OCI-LY1 (cell line): Measurements from ENCODE around the gene FAM221B.

ENCODE experiments used
- H2AFZ ChIP-seq: fragments of 200-600 bp; sonication (generic), shearing (Covaris generic); 2 replicates; pipeline ENCODE4 v1.6.0; 2014; ENCODE audit warnings: antibody characterized with exemption, mild to moderate bottlenecking, low read length
- H3F3A ChIP-seq: fragments of 200-600 bp; sonication (generic), shearing (Covaris generic); 2 replicates; pipeline ENCODE4 v1.6.0; 2014; ENCODE audit warnings: mild to moderate bottlenecking, antibody characterized with exemption, low read length, moderate library complexity; ENCODE audit not compliant: insufficient read depth
- H3K27ac ChIP-seq: fragments of 200-600 bp; sonication (generic); 2 replicates; pipeline ENCODE4 v1.5.1; 2014; ENCODE audit warnings: low read length, mixed run types, mild to moderate bottlenecking, low read depth; ENCODE audit not compliant: poor library complexity, severe bottlenecking
- H3K27me3 ChIP-seq: fragments of 200-600 bp; sonication (generic); 2 replicates; pipeline ENCODE4 v1.6.0; 2014; ENCODE audit warnings: antibody characterized with exemption, mild to moderate bottlenecking, low read length, moderate library complexity; ENCODE audit not compliant: insufficient read depth
- H3K36me3 ChIP-seq: fragments of 200-600 bp; sonication (generic); 2 replicates; pipeline ENCODE4 v1.6.1; 2014; ENCODE audit warnings: mild to moderate bottlenecking, antibody characterized with exemption, low read length, moderate library complexity, mixed read lengths; ENCODE audit not compliant: insufficient read depth
- H3K4me1 ChIP-seq: fragments of 200-600 bp; sonication (generic); 2 replicates; pipeline ENCODE4 v1.5.1; 2014; ENCODE audit warnings: mild to moderate bottlenecking, low read length, moderate library complexity; ENCODE audit not compliant: insufficient read depth, severe bottlenecking
- H3K4me2 ChIP-seq: fragments of 200-600 bp; sonication (generic), shearing (Covaris generic); 2 replicates; pipeline ENCODE4 v1.6.1; 2014; ENCODE audit warnings: low read length
- H3K4me3 ChIP-seq: fragments of 200-600 bp; sonication (generic); 2 replicates; pipeline ENCODE4 v1.5.1; 2014; ENCODE audit warnings: low read length, low read depth, mild to moderate bottlenecking, mixed read lengths; ENCODE audit not compliant: poor library complexity, severe bottlenecking
- H3K79me2 ChIP-seq: fragments of 200-600 bp; shearing (Covaris generic); 2 replicates; pipeline ENCODE4 v1.6.1; 2016; ENCODE audit warnings: mixed run types, low read length, mixed read lengths; ENCODE audit not compliant: insufficient read depth
- H3K9ac ChIP-seq: fragments of 200-600 bp; sonication (generic), shearing (Covaris generic); 2 replicates; pipeline ENCODE4 v1.6.1; 2014; ENCODE audit warnings: mild to moderate bottlenecking, low read length, mixed read lengths
- H3K9me2 ChIP-seq: fragments of 200-600 bp; sonication (generic), shearing (Covaris generic); 2 replicates; pipeline ENCODE4 v1.6.1; 2014; ENCODE audit warnings: low read depth, mild to moderate bottlenecking, low read length, mixed read lengths
- H3K9me3 ChIP-seq: fragments of 200-600 bp; shearing (Covaris generic); 2 replicates; pipeline ENCODE4 v1.6.1; 2014; ENCODE audit warnings: low read length, mixed read lengths
- H4K20me1 ChIP-seq: fragments of 200-600 bp; sonication (generic), shearing (Covaris generic); 2 replicates; pipeline ENCODE4 v1.6.0; 2016; ENCODE audit warnings: mild to moderate bottlenecking, low read length; ENCODE audit not compliant: insufficient read depth
- CTCF ChIP-seq: fragments of 200-600 bp; sonication (generic), shearing (Covaris generic); IDR thresholded peaks from 2 replicates; pipeline ENCODE4 v1.5.1; 2017; ENCODE audit warnings: mild to moderate bottlenecking, antibody characterized with exemption, low read length, moderate library complexity, mixed read lengths
- EZH2 ChIP-seq: fragments of 200-600 bp; sonication (generic), shearing (Covaris generic); IDR thresholded peaks from 2 replicates; pipeline ENCODE4 v1.8.0; 2017; ENCODE audit warnings: borderline replicate concordance, mixed run types, mild to moderate bottlenecking, antibody characterized with exemption, low read length, moderate library complexity, mixed read lengths

Gene FAM221B

GRCh38 chr9:35828716-35829083, at the start of gene FAM221B:
Gene FAM221B (minus strand): TSS chr9:35828732. CDS start chr9:35826161, 2,571 bp downstream.
- Histone ChIP-seq H3K9me3 (no peaks in the 10 kb centered on the region), H3K9me2 (no peaks in the 10 kb centered on the region), H4K20me1 (no peaks in the 10 kb centered on the region), H3K27ac (no peak within 1 kb of the TSS), H3K4me3 (peak within 1 kb of the TSS; percentile 75), H3K9ac (peak within 1 kb of the TSS; percentile 66), H3K36me3 (no peaks in the 10 kb centered on the region), H2AFZ (peak within 1 kb of the TSS; percentile 84), H3F3A (no peaks in the 10 kb centered on the region), H3K79me2 (no peaks in the 10 kb centered on the region), H3K4me2 (peak within 1 kb of the TSS; percentile 99), H3K4me1 (peaks cover 16% of the 10 kb centered on the region), H3K27me3 (no peaks in the 10 kb centered on the region)
- no peak for TF ChIP-seq CTCF
- TF ChIP-seq EZH2: no peak

- no peak overlapping the region for H3K27ac ChIP-seq
- H3K9ac ChIP-seq: no peak overlapping the region
- H4K20me1 ChIP-seq: no peaks in the 10 kb centered on the region
- no peaks in the 10 kb centered on the region for H3K79me2 ChIP-seq
- H3K27me3 ChIP-seq: no peaks in the 10 kb centered on the region
- peaks cover 13% of the 10 kb centered on the region for H3K9me3 ChIP-seq
- H3K4me3 ChIP-seq: no peak overlapping the region
- no peak for TF ChIP-seq CTCF
- no peak for TF ChIP-seq EZH2
- no peak overlapping the region for H3K4me2 ChIP-seq
- H2AFZ ChIP-seq: no peak overlapping the region
- no peaks in the 10 kb centered on the region; the same call in 1 of the 2 replicates for H3K36me3 ChIP-seq
- no peaks in the 10 kb centered on the region for H3K9me2 ChIP-seq
- H3F3A ChIP-seq: no peaks in the 10 kb centered on the region
- H3K4me1 ChIP-seq: no peaks in the 10 kb centered on the region
Measured at GRCh38 chr9:35872505-35872904, 44.0 kb upstream of the FAM221B start.

- H3K4me3 ChIP-seq: no peak overlapping the region
- H3K9ac ChIP-seq: no peak overlapping the region
- H3K4me1 ChIP-seq: no peaks in the 10 kb centered on the region
- H3K9me3 ChIP-seq: peaks cover 4% of the 10 kb centered on the region
- no peaks in the 10 kb centered on the region for H3K36me3 ChIP-seq
- TF ChIP-seq CTCF (no peak), EZH2 (no peak)
- H3K27ac ChIP-seq: no peak overlapping the region
- H3K79me2 ChIP-seq: no peaks in the 10 kb centered on the region
- no peaks in the 10 kb centered on the region for H3K27me3 ChIP-seq
- no peaks in the 10 kb centered on the region for H3K9me2 ChIP-seq
- no peak overlapping the region for H2AFZ ChIP-seq
- H3K4me2 ChIP-seq: no peak overlapping the region
- no peaks in the 10 kb centered on the region for H4K20me1 ChIP-seq
- H3F3A ChIP-seq: no peaks in the 10 kb centered on the region
Measured at GRCh38 chr9:35871545-35871944, 43.0 kb upstream of the FAM221B start.
